MM.1S (cell line): ENCODE measurements around the gene CENPX.

Experiments
- DNase-seq: peaks from one replicate; pipeline ENCODE4 v3.0.0-alpha.2; 2015
- H2AFZ ChIP-seq: fragments of 300-600 bp; sonication (generic); 2 replicates; pipeline ENCODE4 v1.6.0; 2016; ENCODE audit warnings: antibody characterized with exemption, low read length
- H3F3A ChIP-seq: fragments of 300-600 bp; sonication (generic); 2 replicates; pipeline ENCODE4 v1.6.1; 2016; ENCODE audit warnings: mild to moderate bottlenecking, antibody characterized with exemption, low read length, moderate library complexity, mixed read lengths; ENCODE audit not compliant: insufficient read depth
- H3K27ac ChIP-seq: fragments of 300-600 bp; sonication (generic); 2 replicates; pipeline ENCODE4 v1.5.1; 2016; ENCODE audit warnings: mild to moderate bottlenecking, low read length
- H3K27me3 ChIP-seq: fragments of 300-600 bp; sonication (generic); replicated peaks from 2 replicates; pipeline ENCODE4 v1.6.0; 2016; ENCODE audit warnings: low read length; ENCODE audit not compliant: insufficient read depth
- H3K36me3 ChIP-seq: fragments of 300-600 bp; sonication (generic); replicated peaks from 2 replicates; pipeline ENCODE4 v1.6.1; 2016; ENCODE audit warnings: mild to moderate bottlenecking, low read length, mixed read lengths; ENCODE audit not compliant: insufficient read depth
- H3K4me1 ChIP-seq: fragments of 300-600 bp; sonication (generic); 2 replicates; pipeline ENCODE4 v1.6.1; 2016; ENCODE audit warnings: low read length, mixed read lengths
- H3K4me2 ChIP-seq: fragments of 300-600 bp; sonication (generic); 2 replicates; pipeline ENCODE4 v1.6.0; 2016; ENCODE audit warnings: low read depth, low read length
- H3K4me3 ChIP-seq: fragments of 300-600 bp; sonication (generic); 2 replicates; pipeline ENCODE4 v1.5.1; 2016; ENCODE audit warnings: low read length, mixed read lengths
- H3K79me2 ChIP-seq: fragments of 300-600 bp; sonication (generic); 2 replicates; pipeline ENCODE4 v1.6.1; 2016; ENCODE audit warnings: mixed run types, low read length, mixed read lengths
- H3K9ac ChIP-seq: fragments of 300-600 bp; sonication (generic); 2 replicates; pipeline ENCODE4 v1.6.1; 2016; ENCODE audit warnings: low read length, mixed read lengths
- H3K9me2 ChIP-seq: fragments of 300-600 bp; sonication (generic); replicated peaks from 2 replicates; pipeline ENCODE4 v1.6.1; 2016; ENCODE audit warnings: mild to moderate bottlenecking, low read length, mixed read lengths; ENCODE audit not compliant: insufficient read depth
- H3K9me3 ChIP-seq: fragments of 300-600 bp; sonication (generic); replicated peaks from 2 replicates; pipeline ENCODE4 v1.6.1; 2016; ENCODE audit warnings: mild to moderate bottlenecking, low read length, mixed read lengths; ENCODE audit not compliant: insufficient read depth
- H4K20me1 ChIP-seq: fragments of 300-600 bp; sonication (generic); 2 replicates; pipeline ENCODE4 v1.6.1; 2016; ENCODE audit warnings: mild to moderate bottlenecking, low read length, moderate library complexity, mixed read lengths; ENCODE audit not compliant: insufficient read depth
- CTCF ChIP-seq: fragments of 300-600 bp; sonication (generic); IDR thresholded peaks from 2 replicates; pipeline ENCODE4 v1.5.1; 2016; ENCODE audit warnings: antibody characterized with exemption, low read length, mixed read lengths
- EZH2 ChIP-seq: fragments of 300-600 bp; sonication (generic); optimal IDR thresholded peaks from 2 replicates; pipeline ENCODE3; 2017; ENCODE audit warnings: low read depth, mild to moderate bottlenecking, antibody characterized with exemption, low read length, mixed read lengths
- EZH2phosphoT487 ChIP-seq: fragments of 300-600 bp; sonication (generic); IDR thresholded peaks from 2 replicates; pipeline ENCODE4 v1.6.1; 2018; ENCODE audit warnings: antibody characterized with exemption, low read length

The CENPX gene

GRCh38 chr17:81998212-81998611 lies 24.5 kb downstream of the CENPX start:
- Histone ChIP-seq H3K4me1 (no peaks in the 10 kb centered on the region), H3K9me2 (no peaks in the 10 kb centered on the region), H3K27ac (no peak overlapping the region), H2AFZ (no peak overlapping the region), H3F3A (no peaks in the 10 kb centered on the region), H3K79me2 (no peaks in the 10 kb centered on the region), H4K20me1 (no peaks in the 10 kb centered on the region), H3K27me3 (no peaks in the 10 kb centered on the region), H3K4me2 (no peak overlapping the region), H3K9ac (no peak overlapping the region), H3K36me3 (no peaks in the 10 kb centered on the region), H3K4me3 (no peak overlapping the region), H3K9me3 (no peaks in the 10 kb centered on the region)
- TF ChIP-seq EZH2phosphoT487 = no peak
- TF ChIP-seq EZH2 = no peak
- TF ChIP-seq CTCF = no peak
- DNase-seq = no peak

GRCh38 chr17:81996757-81997441 lies 25.8 kb downstream of the CENPX start:
- H3K4me2 ChIP-seq = no peak overlapping the region

GRCh38 chr17:81996232-81996756 lies 26.4 kb downstream of the CENPX start:
- no peak for DNase-seq
- Histone ChIP-seq H3F3A (no peaks in the 10 kb centered on the region), H3K79me2 (no peaks in the 10 kb centered on the region), H4K20me1 (no peaks in the 10 kb centered on the region), H3K4me1 (no peaks in the 10 kb centered on the region), H3K9me2 (no peaks in the 10 kb centered on the region), H3K4me2 (no peak overlapping the region), H3K9ac (no peak overlapping the region), H3K27me3 (no peaks in the 10 kb centered on the region), H3K27ac (no peak overlapping the region), H3K9me3 (no peaks in the 10 kb centered on the region), H3K36me3 (no peaks in the 10 kb centered on the region), H3K4me3 (no peak overlapping the region), H2AFZ (no peak overlapping the region)
- TF ChIP-seq EZH2phosphoT487 (no peak), CTCF (no peak), EZH2 (no peak)

More at GRCh38 chr17:81996757-81997441, 25.8 kb downstream of the CENPX start:
- no peak for DNase-seq
- no peaks in the 10 kb centered on the region for H3F3A ChIP-seq
- no peak overlapping the region for H3K9ac ChIP-seq
- H3K79me2 ChIP-seq = no peaks in the 10 kb centered on the region
- H2AFZ ChIP-seq = no peak overlapping the region
- H3K27me3 ChIP-seq = no peaks in the 10 kb centered on the region
- no peak for TF ChIP-seq CTCF
- no peak for TF ChIP-seq EZH2
- TF ChIP-seq EZH2phosphoT487 = no peak
- no peaks in the 10 kb centered on the region for H4K20me1 ChIP-seq
- no peak overlapping the region for H3K27ac ChIP-seq
- H3K4me1 ChIP-seq = no peaks in the 10 kb centered on the region
- H3K36me3 ChIP-seq = no peaks in the 10 kb centered on the region
- H3K9me2 ChIP-seq = no peaks in the 10 kb centered on the region
- no peak overlapping the region for H3K4me3 ChIP-seq
- no peaks in the 10 kb centered on the region for H3K9me3 ChIP-seq
